Pancreas (tissue), 10 donors: ENCODE data around the gene PPFIBP2. TPM values are rescaled to one million over a fixed set of nuclear protein-coding genes. Genes with fewer than 3 reads are reported as not detected.
A peak's percentile ranks its signal among the peaks of the same experiment; 100 is the strongest.

ENCODE experiments used
- ATAC-seq, 4 donors: fragments of 200-7000 bp; cut with Tn5 transposase; one replicate each; pipeline versions ENCODE4 v1.8.0 to v1.9.1; 2020; ENCODE audit warnings: mild to moderate bottlenecking in 4 of 4, moderate library complexity in 4 of 4
- DNase-seq, 6 donors: peaks; one replicate each; pipeline ENCODE4 v3.0.0-alpha.2; 2020
- FAIRE-seq: peaks from 2 replicates; lab custom pipeline; 2012; peaks lifted over from hg19 to GRCh38; lab: Jason Lieb, UNC
- H3K27ac ChIP-seq, 4 donors: fragments of 200-600 bp; sonication (generic); 1 replicate in 3 of 4; 2 replicates in 1 of 4; pipeline versions ENCODE4 v1.5.0 to v1.8.0; 2020
- H3K27me3 ChIP-seq, 4 donors: fragments of 200-600 bp; one replicate each; pipeline ENCODE4 v1.8.0; 2021
- H3K36me3 ChIP-seq, 3 donors: fragments of 200-600 bp; sonication (generic) in 1 of 3; one replicate each; pipeline versions ENCODE4 v1.5.0 to v1.8.0; 2020 to 2021
- H3K4me1 ChIP-seq, 3 donors: fragments of 200-600 bp; one replicate each; pipeline ENCODE4 v1.8.0; 2021
- H3K4me3 ChIP-seq, 4 donors: fragments of 200-600 bp; sonication (generic) in 2 of 4; one replicate each; pipeline versions ENCODE4 v1.5.0 to v1.8.0; 2020 to 2021
- H3K9me3 ChIP-seq, 4 donors: fragments of 200-600 bp; one replicate each; pipeline ENCODE4 v1.8.0; 2021
- CTCF ChIP-seq, 4 donors: fragments of 200-600 bp; sonication (generic) in 3 of 4; IDR thresholded peaks; one replicate each; pipeline versions ENCODE4 v1.5.0 to v1.8.0; 2021; ENCODE audit warnings: antibody characterized with exemption in 4 of 4
- WGBS, 2 donors: extraction: QIAGEN DNeasy Blood & Tissue Kit; methylation state at CpG; one replicate each; pipeline ENCODE4 v1.1.7; 2013; 5-methylcytosine and 5-hydroxymethylcytosine counted together
- intact Hi-C, 3 donors: fragments of 100-400 bp; cut with DNase I; formaldehyde crosslinking; loops; one replicate each; pipeline versions ENCODE4 v1.11.1 to v1.14.2; 2022
- polyA plus RNA-seq, 2 donors: library from polyadenylated mRNA; stranded (reverse); fragments of 200-250 nt; gene quantifications; one replicate each; pipeline ENCODE4 v1.2.3, GENCODE V29; 2013
- total RNA-seq, 6 donors: library from RNA; stranded (reverse); fragmentation: NEBNext Ultra II Directional in 4 of 6; extraction: Animal tissue kit (Norgen Biotek cat#: 25700) in 4 of 6; gene quantifications; one replicate each; pipeline versions ENCODE4 v1.2.1 to v1.2.4, GENCODE V29; 2021 to 2023
- donor health status: healthy with polysubstance abuse.
- donor health status: DM: no; HTN: no; CAD: no; lungs with moderate emphysema.
- donor health status: DM: no; HTN: no; CAD: no.
- donor health status: control.
- donor health status: control.
- donor health status: Bipolar disorder and iron deficiency.
- donor health status: DM: yes; HTN: yes; CAD: no.
- donor health status: DM: no; HTN: no; CAD: no.
- donor health status: DM: no; HTN: no; CAD: no.
- donor health status: DM: yes; HTN: yes; CAD: no.

The PPFIBP2 gene
- total and polyA plus RNA-seq, 8 donors = 8.0 to 24.7 (median 11.4) TPM

- Histone ChIP-seq H3K9me3 (no peaks in the 10 kb centered on the region), H3K27me3 (no peaks in the 10 kb centered on the region), H3K4me1 (no peaks in the 10 kb centered on the region), H3K36me3 (no peaks in the 10 kb centered on the region), H3K4me3 (no peak overlapping the region), H3K27ac (no peak overlapping the region)
- DNase-seq (no peak), ATAC-seq (peak in 2 of 4 donors; percentile 37 to 64), FAIRE-seq (no peak)
- intact Hi-C loops = no loop called here
- WGBS, 2 donors = 76 to 79% methylated on average over 4 of the region's 4 CpGs
- no peak for TF ChIP-seq CTCF (IDR thresholded peaks at IDR 0.05)
Measured at GRCh38 chr11:7495882-7496551, 17.8 kb upstream of the PPFIBP2 start.

- ATAC-seq (peak in 1 of 4 donors; percentile 36), FAIRE-seq (no peak), DNase-seq (no peak)
- Histone ChIP-seq H3K9me3 (no peaks in the 10 kb centered on the region), H3K4me3 (no peak overlapping the region), H3K36me3 (no peaks in the 10 kb centered on the region), H3K27ac (no peak overlapping the region), H3K27me3 (no peaks in the 10 kb centered on the region), H3K4me1 (no peaks in the 10 kb centered on the region)
- intact Hi-C loops = no loop called here
- TF ChIP-seq CTCF (IDR thresholded peaks at IDR 0.05) = no peak
- 80 to 89% methylated on average over 4 of the region's 4 CpGs for WGBS, 2 donors
Measured at GRCh38 chr11:7498193-7498592, 15.6 kb upstream of the PPFIBP2 start.

- H3K36me3 ChIP-seq = no peaks in the 10 kb centered on the region
- DNase-seq (no peak), ATAC-seq (no peak), FAIRE-seq (no peak)
- intact Hi-C loops = no loop called here
- no peak overlapping the region for H3K27ac ChIP-seq
- no peaks in the 10 kb centered on the region for H3K4me1 ChIP-seq
- WGBS, 2 donors = 97 to 100% methylated on average over 1 of the region's 1 CpG
- TF ChIP-seq CTCF (IDR thresholded peaks at IDR 0.05) = no peak
- H3K9me3 ChIP-seq = no peaks in the 10 kb centered on the region
- no peaks in the 10 kb centered on the region for H3K27me3 ChIP-seq
- no peak overlapping the region for H3K4me3 ChIP-seq
Measured at GRCh38 chr11:7499081-7499480, 14.7 kb upstream of the PPFIBP2 start.

GRCh38 chr11:7500251-7500650 is 13.5 kb upstream of the PPFIBP2 start:
- FAIRE-seq (no peak), ATAC-seq (no peak), DNase-seq (no peak)
- Histone ChIP-seq H3K4me1 (no peaks in the 10 kb centered on the region), H3K4me3 (no peak overlapping the region), H3K9me3 (no peaks in the 10 kb centered on the region), H3K27ac (no peak overlapping the region), H3K36me3 (no peaks in the 10 kb centered on the region), H3K27me3 (no peaks in the 10 kb centered on the region)
- no peak for TF ChIP-seq CTCF (IDR thresholded peaks at IDR 0.05)
- 91 to 94% methylated on average over 3 of the region's 3 CpGs for WGBS, 2 donors
- intact Hi-C loops = no loop called here

GRCh38 chr11:7501251-7501650 is 12.5 kb upstream of the PPFIBP2 start:
- Histone ChIP-seq H3K9me3 (no peaks in the 10 kb centered on the region), H3K27ac (no peak overlapping the region), H3K4me3 (no peak overlapping the region), H3K27me3 (no peaks in the 10 kb centered on the region), H3K4me1 (no peaks in the 10 kb centered on the region), H3K36me3 (no peaks in the 10 kb centered on the region)
- WGBS, 2 donors = 84 to 88% methylated on average over 3 of the region's 3 CpGs
- FAIRE-seq (no peak), ATAC-seq (no peak), DNase-seq (no peak)
- no peak for TF ChIP-seq CTCF (IDR thresholded peaks at IDR 0.05)
- intact Hi-C loops = no loop called here
